NOMO-1 treated with dmso at 0.1 percent for 144 hours (cell line): ENCODE data around the gene ISG15.
"Not testable (repeated sequence)": the region's sequence is repeated elsewhere in the genome, so short reads cannot be mapped to it uniquely, and the experiment has no call there.

Experiments used
- DNase-seq: peaks from one replicate; lab custom pipeline; 2025; ENCODE audit not compliant: unreplicated experiment; lab: John Stamatoyannopoulos, UW

The ISG15 gene

DNA sequence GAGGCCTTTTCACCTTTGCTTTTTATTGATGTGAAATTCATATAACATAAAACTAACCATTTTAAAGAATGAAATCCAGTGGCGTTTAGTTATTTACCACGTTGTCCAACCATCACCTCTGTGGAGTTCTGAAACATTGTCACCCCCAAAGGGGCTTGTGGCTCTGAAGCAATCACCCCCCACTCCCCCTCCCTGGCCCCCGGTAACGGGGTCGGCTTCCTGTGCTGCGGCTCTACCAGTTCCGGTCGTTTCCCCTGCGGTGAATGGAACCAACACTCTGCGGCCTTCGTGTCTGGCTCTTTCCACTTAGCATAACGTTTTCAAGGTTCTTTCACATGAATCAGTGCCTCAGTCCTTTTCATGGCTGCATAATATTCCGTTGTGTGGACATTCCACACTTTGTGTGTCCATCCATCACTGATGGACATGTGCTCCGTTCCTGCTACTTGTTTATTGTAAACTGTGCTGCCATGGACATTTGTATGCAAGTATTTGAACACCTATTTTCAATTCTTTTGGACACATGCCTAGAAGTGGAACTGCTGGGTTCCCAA lies 1.8 kb upstream of the ISG15 start:
- no peak for DNase-seq

DNA sequence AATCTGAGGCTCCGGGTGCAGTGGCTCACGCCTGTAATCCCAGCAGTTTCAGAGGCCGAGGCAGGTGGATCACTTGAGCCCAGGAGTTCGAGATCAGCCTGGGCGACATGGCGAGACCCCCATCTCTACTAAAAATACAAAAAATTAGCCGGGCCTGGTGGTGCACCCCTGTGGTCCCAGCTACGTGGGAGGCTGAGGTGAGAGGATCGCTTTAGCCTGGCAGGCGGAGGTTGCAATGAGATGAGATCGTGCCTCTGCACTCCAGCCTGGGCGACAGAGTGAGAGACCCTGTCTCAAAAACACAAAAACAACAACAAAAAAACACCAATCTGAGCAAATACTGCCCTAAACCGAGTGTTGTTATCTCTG lies 577 bp upstream of the ISG15 start:
- not testable (repeated sequence) for DNase-seq

DNA sequence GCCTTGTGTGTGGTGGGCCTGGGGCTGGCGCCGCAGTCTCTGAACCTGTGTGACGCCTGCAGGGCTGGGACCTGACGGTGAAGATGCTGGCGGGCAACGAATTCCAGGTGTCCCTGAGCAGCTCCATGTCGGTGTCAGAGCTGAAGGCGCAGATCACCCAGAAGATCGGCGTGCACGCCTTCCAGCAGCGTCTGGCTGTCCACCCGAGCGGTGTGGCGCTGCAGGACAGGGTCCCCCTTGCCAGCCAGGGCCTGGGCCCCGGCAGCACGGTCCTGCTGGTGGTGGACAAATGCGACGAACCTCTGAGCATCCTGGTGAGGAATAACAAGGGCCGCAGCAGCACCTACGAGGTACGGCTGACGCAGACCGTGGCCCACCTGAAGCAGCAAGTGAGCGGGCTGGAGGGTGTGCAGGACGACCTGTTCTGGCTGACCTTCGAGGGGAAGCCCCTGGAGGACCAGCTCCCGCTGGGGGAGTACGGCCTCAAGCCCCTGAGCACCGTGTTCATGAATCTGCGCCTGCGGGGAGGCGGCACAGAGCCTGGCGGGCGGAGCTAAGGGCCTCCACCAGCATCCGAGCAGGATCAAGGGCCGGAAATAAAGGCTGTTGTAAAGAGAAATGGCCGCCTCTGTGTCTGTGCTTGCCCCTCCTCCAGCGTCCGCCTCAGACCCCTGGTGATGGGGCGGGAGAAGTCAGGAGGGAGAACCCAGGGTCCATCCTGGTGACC lies 788 bp downstream of the ISG15 start:
- no peak for DNase-seq

DNA sequence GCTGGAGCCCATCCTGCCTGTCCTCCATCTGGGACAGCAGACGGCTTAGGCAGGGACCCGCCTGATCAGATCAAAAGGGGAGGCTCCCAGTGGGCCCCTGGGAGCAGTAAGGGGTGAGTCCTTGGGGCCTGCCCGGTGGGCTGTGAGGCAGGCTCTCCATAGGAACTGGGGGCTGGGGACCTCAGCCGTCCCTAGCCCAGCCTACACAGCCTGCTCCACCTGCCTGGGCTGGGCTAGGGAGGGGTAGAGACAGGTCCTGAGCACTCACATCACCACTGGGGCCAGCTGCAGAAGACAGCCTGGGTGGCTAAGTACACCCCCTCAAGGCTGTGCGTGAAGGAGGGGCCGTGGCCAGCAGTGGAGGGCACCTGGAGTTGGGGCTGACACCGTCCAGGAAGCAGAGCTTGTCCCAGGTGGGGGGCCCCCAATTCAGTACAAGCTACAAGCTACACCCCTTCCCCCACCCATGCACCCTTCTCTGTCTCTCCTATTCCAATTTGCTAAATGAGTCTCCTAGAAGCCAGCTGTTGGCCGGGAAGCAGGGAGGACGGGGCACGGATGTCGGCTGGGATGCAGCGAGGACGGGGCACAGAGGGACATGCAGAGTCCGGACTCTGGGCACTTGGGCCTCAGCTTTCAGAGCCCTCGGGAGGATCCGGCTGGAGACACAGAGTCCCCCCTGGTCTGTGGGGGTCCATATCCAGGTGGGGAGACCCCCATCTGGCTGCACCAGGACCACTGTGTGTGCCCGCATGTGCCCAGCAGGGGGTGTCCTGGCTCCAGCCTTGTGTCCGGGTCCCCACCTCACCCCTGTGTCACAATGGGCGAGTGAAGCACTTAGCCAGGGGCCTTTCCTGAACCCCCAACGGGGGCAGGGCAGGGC lies 1.7 kb downstream of the ISG15 start:
- no peak for DNase-seq

DNA sequence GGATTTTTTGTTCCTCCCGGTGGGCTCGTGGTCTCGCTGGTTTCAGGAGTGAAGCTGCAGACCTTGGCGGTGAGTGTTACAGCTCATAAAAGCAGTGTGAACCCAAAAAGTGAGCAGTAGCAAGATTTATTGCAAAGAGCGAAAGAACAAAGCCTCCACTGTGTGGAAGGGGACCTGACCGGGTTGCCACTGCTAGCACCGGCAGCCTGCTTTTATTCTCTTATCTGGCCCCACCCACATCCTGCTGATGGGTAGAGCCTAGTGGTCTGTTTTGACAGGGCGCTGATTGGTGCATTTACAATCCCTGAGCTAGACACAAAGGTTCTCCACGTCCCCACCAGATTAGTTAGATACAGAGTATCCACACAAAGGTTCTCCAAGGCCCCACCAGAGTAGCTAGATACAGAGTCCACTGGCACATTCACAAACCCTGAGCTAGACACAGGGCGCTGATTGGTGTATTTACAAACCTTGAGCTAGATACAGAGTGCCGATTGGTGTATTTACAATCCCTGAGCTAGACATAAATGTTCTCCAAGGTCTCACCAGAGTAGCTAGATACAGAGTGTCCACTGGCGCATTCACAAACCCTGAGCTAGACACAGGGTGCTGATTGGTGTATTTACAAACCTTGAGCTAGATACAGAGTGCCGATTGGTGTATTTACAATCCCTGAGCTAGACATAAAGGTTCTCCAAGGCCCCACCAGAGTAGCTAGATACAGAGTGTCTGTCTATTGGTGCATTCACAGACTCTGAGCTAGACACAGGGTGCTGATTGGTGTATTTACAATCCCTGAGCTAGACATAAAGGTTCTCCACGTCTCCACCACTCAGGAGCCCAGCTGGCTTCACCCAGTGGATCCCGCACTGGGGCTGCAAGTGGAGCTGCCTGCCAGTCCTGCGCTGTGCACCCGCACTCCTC lies 4.4 kb downstream of the ISG15 start:
- not testable (repeated sequence) for DNase-seq

DNA sequence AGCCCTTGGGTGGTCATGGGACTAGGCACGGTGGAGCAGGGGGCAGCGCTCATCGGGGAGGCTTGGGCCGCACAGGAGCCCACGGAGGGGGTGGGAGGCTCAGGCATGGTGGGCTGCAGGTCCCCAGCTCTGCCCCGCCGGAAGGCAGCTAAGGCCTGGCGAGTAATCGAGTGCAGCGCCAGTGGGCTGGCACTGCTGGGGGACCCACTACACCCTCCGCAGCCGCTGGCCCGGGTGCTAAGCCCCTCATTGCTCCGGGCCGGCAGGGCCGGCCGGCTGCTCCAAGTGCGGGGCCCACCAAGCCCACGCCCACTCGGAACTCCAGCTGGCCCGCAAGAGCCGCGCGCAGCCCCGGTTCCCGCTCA lies 5.0 kb downstream of the ISG15 start:
- not testable (repeated sequence) for DNase-seq

DNA sequence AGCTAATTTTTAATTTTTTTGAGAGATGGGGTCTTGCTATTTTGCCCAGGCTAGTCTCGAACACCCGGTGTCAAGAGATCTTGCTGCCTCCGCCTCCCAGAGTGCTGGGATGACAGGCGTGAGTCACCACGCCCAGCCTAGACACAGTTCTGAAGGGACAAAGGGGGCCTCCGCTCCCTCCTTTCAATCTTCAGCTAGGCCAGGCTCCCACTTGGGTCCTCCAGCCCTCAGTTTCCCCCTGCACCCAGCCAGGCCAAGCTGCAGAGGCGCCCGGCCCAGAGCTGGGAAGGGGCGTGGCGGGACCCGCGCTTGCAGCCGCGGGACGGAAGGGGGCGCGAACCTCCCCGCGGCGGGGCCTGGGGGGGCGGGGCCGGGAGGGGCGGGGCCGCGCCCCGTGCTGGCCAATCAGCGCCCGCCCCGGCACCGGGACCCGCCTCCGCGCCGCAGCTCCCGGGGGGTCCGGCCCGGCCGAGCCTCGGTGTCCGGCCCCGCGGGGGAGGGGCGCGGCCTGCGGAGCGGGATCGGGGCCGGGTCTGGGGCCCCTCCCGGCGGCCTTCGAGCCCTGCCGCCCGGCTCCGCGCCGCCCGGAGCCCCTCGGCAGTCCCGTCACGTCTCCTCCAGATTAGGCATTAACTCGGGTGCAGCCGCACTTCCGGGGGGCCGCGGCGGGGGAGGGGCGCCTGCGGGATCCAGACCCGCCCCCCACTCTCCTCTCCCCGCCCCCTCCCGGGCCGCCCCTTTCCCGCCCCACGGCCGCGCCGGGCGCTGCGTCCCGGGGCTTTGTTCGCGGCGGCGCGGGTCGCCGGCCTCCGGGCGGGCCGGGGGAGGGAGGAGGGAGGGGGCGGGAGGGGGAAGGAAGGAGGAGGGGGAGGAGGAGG lies 6.1 kb downstream of the ISG15 start:
- DNase-seq: peak; percentile 37

DNA sequence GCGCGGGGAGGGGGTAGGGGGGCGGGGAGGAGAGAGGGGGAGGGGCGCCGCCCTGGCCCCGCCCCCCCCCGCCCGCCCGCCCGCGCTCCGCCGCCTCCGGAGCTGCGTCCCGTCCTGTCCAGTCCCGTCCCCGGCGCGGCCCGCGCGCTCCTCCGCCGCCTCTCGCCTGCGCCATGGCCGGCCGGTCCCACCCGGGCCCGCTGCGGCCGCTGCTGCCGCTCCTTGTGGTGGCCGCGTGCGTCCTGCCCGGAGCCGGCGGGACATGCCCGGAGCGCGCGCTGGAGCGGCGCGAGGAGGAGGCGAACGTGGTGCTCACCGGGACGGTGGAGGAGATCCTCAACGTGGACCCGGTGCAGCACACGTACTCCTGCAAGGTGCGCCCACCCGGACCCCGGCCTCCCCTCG lies 6.7 kb downstream of the ISG15 start, which contains the start of gene AGRN:
Gene AGRN, plus strand, starts transcription at position 121 of the 405 bp plus-strand sequence. Its CDS starts 53 bp downstream, at position 174.
- DNase-seq: no peak

DNA sequence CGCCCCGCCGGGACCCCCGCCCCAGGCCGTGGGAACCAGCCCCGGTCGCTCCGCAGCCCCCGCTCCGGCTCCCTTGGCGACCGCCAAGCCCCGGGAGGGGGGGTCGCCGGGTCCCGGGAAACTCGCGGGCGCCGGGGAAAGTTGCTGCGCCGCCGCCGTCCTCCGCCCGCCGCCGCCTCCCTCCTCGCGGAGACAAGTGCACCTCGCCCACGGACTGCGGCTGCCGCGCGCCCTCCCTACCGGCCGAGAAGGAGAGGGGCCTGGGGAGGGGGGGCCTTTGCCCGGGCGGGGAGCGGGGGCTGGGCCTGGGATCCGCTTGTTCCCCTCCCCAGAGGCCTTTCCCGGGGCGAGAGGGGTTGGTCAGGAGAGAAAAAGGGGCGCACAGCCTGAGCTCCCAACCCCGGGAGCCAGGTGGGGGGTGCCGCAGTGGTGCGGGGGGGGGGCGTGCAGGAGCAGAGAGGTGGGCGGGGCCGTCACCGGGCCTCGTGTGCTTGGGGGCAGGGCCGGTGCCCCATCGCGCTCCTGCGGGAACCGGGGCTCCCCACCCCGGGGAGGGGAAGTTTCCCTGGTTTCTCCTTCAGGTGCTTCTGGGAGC lies 7.2 kb downstream of the ISG15 start:
- no peak for DNase-seq

DNA sequence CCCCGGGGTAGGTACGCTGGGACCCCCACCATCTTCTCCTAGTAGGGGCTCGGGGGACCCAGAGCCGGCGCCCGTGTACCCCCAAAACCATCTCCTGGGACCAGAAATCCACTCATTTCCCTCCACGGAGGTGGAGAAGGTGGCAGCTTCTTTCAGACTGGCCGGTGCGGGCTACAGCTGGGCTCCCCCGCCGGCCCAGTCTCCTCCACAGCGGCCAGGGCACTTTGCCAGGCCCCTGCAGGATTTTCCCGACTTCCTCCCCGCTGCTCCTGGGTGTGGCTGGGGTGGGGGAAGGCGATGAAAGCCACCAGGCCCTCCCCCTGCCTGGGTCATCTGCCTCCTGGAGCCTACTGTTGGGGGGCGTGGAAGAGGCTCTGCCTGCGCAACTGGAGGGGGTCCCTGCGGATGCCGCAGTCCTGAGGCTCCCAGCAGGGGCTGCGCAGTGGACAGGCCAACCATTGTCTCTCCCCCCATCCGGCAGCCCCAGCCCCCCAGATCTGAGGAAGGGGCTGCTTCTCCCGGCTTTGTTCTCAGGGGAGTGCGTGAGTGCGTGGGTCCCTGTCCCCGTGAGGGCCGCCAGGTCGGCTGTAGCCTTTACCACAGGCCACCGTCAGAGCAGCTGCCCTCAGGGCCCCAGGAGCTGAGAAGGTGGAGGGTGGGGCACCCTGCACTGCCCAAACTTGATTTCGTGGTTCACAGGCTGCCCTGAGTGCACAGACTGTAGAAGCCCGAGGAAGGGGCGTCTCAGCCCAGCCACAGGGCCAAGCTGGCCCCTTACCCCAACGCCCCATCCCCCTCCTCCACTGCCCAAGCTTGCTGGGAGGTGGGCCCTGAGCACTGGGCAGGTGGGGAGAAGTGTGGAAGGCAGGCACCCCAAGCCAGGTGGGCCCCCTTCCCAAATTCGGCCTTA lies 8.0 kb downstream of the ISG15 start:
- no peak for DNase-seq

DNA sequence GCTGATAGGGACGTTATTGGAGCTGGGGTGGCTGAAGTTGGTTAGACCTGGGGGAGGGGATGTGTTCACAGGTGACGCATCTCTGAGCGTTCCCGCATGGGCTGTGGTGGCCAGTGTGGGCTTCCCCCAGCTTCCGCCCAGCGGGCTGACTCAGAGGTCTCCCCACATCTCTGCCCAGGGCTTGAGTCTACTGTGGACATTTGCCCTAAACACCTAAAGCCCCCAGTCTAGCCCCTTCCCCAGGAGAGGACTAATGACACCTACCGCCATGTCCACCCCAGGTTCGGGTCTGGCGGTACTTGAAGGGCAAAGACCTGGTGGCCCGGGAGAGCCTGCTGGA lies 8.6 kb downstream of the ISG15 start:
- no peak for DNase-seq

DNA sequence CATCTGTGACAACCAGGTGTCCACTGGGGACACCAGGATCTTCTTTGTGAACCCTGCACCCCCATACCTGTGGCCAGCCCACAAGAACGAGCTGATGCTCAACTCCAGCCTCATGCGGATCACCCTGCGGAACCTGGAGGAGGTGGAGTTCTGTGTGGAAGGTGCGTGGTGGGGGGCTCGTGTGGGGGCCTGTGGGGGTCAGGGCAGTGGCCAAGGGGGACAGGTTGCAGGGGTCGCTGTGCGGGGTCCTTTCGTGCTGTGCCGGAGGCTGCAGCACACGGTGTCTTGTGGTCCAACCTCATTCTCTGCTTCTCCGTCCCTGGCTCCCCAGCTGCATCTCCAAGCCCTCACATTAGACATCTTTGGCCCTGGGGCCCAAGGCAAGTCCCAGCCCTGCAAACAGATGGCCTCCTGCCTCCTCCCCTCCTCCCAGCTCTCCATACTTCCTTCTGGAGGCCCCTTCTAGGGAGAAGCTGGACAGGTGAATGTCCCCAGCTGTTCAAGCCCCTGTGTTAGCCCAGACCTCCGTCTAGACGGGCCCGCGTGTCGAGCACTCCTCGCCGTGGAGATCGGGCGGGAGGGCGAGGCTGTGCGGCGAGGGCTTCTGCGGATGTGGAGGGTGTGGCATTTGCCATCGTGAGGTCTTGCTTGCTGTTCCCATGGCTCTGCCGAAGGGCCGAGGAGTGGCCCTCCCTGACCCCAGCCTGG lies 9.2 kb downstream of the ISG15 start:
- DNase-seq: no peak

DNA sequence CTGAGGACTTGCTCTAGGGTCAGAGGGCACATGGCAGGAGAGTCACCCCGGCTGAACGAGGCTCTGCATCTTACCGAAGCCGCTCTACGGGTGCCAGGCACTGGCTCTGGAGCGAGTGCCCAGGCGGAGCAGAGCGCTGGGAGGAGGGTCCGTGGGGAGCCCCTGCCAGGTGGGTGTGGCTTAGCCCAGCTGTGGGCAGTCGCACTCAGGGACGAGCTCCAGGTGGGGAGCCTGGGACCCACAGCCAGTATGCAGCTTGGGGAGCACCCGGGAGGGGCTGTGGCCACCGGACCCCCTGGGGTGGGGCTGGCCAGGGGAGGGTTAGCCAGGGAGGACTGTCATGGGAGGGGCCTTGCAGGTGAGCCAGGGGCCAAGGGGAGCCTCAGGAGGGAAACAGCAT lies 10.4 kb downstream of the ISG15 start:
- DNase-seq: no peak

DNA sequence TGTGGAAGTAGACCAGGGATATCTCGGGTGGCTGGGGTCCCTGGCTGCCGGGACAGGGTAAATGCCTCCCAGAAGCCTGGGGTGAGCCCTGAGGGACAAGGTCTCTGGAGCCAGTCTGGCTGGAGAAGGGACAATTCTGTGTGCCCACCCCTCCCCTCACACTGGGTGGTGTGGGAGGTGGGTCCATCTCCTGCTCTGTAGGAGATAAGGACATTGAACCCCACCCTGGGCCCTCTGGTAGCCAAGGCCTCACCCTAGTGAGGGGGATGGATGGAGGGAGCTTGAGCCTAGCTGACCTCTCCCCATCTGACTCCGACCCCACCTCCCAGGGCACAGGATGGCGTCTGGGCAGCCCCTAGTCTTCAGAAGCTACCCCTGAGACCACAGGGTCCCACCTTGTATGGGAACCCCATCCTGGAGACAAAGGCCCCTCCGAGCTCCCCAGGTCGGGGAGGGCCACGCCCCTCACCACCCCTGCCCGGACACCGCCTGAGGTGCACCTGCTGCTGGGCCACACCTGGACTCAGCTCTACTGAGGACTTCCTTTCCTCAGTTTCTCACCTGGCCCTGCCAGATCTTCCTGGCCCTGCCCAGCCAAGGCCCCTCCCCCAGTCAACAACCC lies 11.0 kb downstream of the ISG15 start:
- no peak for DNase-seq

DNA sequence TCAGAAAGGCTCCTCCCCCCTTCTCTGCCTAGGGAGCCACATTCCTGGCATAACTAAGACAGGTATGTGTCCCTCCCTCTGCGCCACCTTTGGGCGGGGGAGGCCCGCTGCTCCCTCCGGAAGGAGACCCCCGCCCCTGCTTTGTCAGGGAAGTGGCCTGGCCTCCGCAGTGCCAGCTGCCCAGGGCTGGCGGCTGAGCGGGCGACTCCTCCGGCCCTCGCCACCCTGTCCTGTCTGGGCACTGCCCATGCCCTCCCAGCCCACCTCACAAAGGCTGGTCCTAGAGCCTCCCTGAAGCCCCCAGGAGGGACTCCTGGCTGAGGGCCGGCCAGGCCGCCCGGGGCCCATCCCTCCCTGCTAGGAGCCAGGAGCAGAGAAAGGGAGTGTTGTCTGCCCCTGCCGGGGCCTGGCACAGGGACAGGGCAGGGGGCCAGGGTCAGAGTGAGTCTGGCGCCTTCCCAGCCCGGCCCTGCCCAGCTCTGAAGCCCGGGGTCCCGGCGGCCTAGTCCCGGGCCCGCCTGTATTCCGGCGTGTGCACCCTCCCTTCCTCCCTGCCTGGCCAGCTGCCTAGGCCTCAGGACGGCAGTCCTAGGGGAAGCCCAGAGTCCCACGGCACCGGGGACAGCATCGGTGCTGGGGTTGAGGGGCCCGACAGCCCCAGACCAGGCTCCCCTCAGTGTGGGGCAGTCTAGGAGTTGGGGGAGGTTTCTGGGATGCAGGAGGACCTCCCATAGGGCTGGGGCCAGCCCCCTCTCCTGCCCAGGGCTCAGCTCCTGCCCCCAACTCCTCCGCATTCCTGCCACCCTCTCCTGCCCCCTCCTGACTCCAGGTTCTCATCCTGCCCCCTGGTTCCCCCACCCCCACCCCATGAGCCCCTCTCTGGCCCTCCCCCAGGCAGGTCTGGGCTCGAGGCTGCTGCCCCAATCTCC lies 11.7 kb downstream of the ISG15 start:
- no peak for DNase-seq

DNA sequence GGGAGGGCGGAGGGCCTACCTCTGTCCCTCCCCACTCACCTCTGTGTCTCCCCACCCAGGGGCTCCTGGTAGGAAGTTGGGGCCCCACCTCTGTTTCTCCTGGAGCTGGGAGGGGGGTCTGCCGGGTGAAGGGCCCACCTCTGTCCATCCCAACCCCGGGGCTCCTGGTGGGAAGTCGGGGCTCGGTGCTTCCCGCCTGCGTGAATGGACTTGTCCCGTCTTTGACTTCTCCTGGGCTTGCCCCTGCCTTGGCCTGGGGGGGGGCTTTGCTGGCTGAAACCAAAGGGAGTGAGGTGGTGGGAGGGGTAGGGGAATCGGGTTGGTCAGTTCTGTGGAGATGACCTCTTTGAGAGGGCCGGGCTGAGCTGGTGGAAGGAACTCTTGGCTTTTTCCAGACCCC lies 12.4 kb downstream of the ISG15 start:
- no peak for DNase-seq
